Fibroblast of skin of right quadriceps (primary cell): Measurements from ENCODE around the gene MAP3K2.

Experiments
- DNase-seq: peaks from one replicate; pipeline ENCODE4 v3.0.0-alpha.2; 2013

The MAP3K2 gene

GRCh38 chr2:127347734-127348392 is 39.9 kb downstream of the MAP3K2 start:
- DNase-seq = no peak

- DNase-seq = no peak
Observed at GRCh38 chr2:127347015-127347414, 40.8 kb downstream of the MAP3K2 start.

- no peak for DNase-seq
Observed at GRCh38 chr2:127343277-127343676, 44.5 kb downstream of the MAP3K2 start.

GRCh38 chr2:127342101-127342500 is 45.7 kb downstream of the MAP3K2 start:
- DNase-seq = no peak

- no peak for DNase-seq
Observed at GRCh38 chr2:127332335-127332734, 55.4 kb downstream of the MAP3K2 start.

DNA sequence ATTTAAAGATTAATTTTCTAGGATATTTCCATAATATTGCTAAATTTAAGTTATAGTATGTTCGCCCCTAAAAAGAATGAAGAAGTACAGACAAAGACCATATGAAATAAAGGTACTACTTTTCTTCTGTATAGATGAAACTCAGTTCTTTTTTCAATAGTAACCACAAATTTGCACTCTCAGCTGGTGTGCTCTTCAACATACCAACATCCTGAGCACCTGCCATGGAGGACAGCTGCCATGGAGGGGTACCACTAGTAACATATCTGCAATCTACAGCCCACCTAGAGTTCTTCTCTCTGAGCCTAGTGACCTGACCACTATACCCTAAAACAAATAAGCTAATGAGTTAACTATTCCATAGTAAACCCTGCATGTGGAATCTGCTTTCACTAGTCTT is 57.0 kb downstream of the MAP3K2 start:
- DNase-seq = no peak

DNA sequence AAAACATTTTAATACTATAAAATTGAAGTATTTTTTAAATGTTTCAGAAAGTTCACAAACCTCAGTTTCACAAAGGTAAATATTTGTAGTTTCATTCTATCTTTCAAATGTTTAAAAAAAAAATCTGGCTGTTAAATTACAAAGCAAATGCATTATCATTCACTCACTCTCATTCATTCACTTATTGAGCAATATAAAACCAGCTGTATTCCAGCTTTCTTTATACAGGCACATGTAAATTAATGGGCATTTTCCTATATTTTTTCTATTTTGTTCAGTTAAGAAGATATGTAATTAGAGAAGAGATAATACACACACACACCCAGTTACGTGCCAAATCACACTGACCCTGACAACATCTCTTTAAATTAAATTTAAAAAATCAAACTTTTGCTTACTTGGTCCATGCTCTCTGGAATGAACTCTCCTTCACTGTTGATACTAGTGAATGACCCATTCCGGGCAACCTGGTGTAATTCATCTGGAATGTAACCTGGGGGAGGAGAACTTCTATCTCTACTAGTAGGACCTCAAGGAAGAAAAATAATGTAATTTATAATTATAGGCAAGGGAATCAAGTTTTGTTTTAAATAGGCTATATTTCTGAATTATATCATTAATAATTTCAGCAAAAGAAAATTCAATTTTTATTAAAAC is 61.4 kb downstream of the MAP3K2 start:
- no peak for DNase-seq

GRCh38 chr2:127324635-127325034 is 63.1 kb downstream of the MAP3K2 start:
- peak; percentile 47 for DNase-seq

- DNase-seq = peak; percentile 21
Observed at GRCh38 chr2:127321303-127321702, 66.5 kb downstream of the MAP3K2 start.

GRCh38 chr2:127320586-127321275 is 67.0 kb downstream of the MAP3K2 start:
- no peak for DNase-seq

DNA sequence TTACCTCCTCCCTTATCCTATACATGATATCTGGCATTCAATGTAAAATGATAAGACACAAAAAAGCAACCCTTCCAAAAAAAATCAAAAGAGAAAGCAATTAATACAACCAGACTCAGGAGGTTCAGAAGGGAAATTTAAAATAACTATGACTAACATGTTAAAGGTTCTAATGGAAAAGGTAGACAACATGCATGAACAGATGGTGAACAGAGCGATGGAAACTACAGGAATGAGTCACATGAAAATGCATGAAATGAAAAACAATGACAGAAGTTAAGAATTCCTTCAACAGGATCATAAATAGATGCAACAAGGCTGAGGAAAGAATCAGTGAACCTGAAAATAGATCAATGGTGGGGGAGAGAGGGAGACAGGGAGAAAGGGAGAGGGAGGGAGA is 67.7 kb downstream of the MAP3K2 start:
- DNase-seq = no peak

GRCh38 chr2:127314193-127314988 is 73.4 kb downstream of the MAP3K2 start:
- no peak for DNase-seq

DNA sequence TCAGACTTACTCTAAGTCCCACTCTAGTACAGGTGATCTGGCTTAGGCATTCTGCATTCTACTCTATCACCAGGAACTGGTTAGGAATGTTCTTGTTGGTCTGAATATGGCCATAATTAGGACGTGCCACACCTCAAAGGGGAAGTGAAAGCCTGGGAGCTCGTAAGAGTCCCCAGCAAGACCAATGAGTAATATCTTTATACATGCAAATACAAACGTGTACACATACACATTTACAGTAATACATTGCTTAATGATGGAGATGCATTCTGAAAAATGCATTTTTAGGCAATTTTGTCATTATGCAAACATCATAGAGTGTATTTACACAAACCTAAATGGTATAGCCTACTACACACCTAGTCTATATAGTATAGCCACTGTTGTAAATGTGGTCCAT is 74.4 kb downstream of the MAP3K2 start:
- DNase-seq = no peak

DNA sequence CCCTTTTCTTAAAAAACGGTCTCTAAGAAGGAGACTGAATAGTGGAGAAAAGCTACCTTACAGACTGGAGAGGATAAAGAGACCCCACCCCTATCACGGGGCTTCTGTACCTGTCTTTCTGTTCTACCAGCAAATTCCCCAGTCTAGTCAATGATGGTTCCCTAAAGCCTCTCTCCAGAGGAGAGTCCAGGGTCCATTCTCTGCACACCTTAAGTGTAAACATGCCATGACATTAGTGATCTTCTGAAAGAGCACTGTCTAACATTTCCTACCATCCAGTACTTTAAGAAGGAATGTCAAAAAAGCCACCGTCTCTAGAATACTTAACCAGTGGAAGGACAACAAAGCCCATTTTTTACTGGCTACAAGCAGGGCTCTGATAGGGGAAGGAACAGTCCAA is 76.8 kb downstream of the MAP3K2 start:
- DNase-seq = no peak

GRCh38 chr2:127309468-127309867 is 78.3 kb downstream of the MAP3K2 start:
- DNase-seq = no peak

GRCh38 chr2:127308586-127309138 is 79.1 kb downstream of the MAP3K2 start:
- no peak for DNase-seq

DNA sequence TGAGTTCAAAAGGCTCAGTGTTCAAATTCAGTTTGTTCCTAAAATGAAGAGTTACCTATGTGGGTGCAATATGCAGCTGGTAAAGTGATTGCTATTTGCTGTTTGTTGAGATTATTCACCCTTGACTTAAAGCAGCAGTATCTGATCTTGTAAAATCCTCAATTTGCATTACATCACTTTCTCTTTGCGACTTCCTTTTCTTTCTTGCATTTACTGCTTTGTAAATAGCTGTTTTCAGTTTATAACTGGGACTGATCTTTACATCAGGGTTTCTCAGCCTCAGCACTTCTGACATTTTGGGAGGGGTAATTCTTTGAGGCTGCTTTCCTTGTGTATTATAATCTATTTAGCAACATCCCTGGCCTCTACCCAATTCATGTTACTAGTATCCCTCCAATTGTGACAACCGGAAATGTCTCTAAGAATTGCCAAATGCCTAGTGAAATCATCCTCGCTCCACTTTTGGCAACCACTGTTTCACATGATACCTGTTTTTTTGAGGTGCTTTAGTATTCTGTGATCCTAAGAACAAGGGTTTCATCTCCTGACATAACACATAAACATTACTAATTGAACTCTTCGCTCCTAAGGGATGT is 81.7 kb downstream of the MAP3K2 start:
- no peak for DNase-seq

GRCh38 chr2:127302168-127302567 is 85.6 kb downstream of the MAP3K2 start:
- no peak for DNase-seq

GRCh38 chr2:127293748-127294562 is 93.8 kb downstream of the MAP3K2 start, which contains the start of gene ERCC3:
Gene ERCC3 (minus strand): TSS chr2:127294144. CDS start chr2:127294081, 63 bp downstream.
- peak; percentile 82 for DNase-seq

- DNase-seq = no peak
Observed at GRCh38 chr2:127293386-127293747, 94.4 kb downstream of the MAP3K2 start.

DNA sequence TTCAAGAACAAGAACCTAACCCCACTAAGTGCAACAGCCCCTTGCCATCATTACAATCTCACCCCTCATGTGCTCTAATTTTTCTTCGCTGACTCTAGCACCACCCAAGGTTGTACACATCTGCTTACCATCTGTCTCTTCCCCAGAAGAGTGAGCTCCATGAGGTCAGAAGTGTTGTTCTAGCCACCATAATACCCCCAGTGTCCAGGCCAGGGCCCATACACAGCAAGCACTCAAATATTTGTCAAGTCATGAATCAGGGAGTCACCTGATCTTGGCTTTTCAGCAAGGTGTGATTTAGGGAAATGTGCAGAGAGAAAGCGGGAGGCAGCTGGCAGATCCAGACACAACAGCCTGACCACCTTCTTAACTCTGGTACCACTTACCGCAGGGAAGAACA is 99.5 kb downstream of the MAP3K2 start:
- no peak for DNase-seq

GRCh38 chr2:127283275-127283674 is 104.5 kb downstream of the MAP3K2 start:
- no peak for DNase-seq
